Coronary artery (tissue), 2 donors: ENCODE results near the gene TBC1D7.

ENCODE experiments used
- DNase-seq: peaks from one replicate; pipeline ENCODE4 v3.0.0-alpha.2; 2017; ENCODE audit warnings: low spot score
- H3K27ac ChIP-seq, 2 donors: fragments of 200-600 bp; sonication (generic); one replicate each; pipeline ENCODE4 v1.5.1; 2016 to 2019
- H3K4me3 ChIP-seq: fragments of 200-600 bp; sonication (generic); 2 replicates; pipeline ENCODE4 v1.5.1; 2016; ENCODE audit warnings: mild to moderate bottlenecking, moderate library complexity
- TF ChIP-seq, protein P1 (sequence below): fragments of 200-600 bp; sonication (generic); IDR thresholded peaks from one replicate; pipeline ENCODE4 v1.5.1; 2019; ENCODE audit warnings: antibody characterized with exemption

TBC1D7 gene

DNA sequence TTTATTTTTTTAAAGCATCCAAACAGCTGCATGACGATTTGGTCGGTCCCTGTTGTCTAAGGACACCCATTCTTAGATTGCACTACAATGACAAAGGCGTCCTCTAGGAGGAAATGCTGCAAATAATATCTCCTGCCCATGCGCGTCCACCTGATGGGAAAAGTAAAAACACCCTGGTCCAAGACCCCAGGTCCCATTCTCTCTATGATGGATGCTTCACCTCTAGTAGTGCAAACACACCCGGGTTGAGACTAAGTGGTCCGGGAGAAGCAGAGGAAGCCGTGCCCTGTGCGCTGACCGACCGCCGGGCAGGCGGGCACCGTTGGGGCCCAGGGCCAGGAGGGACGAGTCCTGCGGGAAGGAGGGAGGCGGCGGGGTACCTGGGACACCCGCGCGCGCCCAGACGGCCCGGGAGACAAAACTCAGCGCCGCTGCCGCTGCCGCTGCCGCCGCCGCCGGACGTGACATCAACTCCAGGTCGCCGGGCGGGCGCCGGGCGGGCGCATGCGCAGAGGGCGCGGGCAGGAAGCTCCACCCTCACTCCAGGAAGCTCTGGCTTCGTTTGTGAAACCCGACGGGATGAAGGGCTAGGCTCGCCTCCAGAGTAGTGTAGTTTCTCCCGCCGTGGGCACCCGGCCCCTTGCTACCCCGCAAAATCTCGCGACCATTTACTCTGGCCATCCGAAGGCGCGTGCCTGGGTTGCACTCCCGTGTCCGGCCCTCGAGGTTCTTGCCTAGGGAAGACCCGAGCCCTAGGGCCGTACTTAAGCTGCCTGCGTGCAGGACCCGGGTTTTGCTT, at the start of gene TBC1D7:
TBC1D7 (minus strand) TSS at position 462 of the 799 bp plus-strand sequence. CDS start 1,639 bp downstream, outside the sequence.
- Histone ChIP-seq H3K4me3 (peak within 1 kb of the TSS; percentile 79), H3K27ac (peak within 1 kb of the TSS; percentile 84 to 89)
- DNase-seq = peak; percentile 94
- TF ChIP-seq, protein P1, sequence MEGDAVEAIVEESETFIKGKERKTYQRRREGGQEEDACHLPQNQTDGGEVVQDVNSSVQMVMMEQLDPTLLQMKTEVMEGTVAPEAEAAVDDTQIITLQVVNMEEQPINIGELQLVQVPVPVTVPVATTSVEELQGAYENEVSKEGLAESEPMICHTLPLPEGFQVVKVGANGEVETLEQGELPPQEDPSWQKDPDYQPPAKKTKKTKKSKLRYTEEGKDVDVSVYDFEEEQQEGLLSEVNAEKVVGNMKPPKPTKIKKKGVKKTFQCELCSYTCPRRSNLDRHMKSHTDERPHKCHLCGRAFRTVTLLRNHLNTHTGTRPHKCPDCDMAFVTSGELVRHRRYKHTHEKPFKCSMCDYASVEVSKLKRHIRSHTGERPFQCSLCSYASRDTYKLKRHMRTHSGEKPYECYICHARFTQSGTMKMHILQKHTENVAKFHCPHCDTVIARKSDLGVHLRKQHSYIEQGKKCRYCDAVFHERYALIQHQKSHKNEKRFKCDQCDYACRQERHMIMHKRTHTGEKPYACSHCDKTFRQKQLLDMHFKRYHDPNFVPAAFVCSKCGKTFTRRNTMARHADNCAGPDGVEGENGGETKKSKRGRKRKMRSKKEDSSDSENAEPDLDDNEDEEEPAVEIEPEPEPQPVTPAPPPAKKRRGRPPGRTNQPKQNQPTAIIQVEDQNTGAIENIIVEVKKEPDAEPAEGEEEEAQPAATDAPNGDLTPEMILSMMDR = no peak

DNA sequence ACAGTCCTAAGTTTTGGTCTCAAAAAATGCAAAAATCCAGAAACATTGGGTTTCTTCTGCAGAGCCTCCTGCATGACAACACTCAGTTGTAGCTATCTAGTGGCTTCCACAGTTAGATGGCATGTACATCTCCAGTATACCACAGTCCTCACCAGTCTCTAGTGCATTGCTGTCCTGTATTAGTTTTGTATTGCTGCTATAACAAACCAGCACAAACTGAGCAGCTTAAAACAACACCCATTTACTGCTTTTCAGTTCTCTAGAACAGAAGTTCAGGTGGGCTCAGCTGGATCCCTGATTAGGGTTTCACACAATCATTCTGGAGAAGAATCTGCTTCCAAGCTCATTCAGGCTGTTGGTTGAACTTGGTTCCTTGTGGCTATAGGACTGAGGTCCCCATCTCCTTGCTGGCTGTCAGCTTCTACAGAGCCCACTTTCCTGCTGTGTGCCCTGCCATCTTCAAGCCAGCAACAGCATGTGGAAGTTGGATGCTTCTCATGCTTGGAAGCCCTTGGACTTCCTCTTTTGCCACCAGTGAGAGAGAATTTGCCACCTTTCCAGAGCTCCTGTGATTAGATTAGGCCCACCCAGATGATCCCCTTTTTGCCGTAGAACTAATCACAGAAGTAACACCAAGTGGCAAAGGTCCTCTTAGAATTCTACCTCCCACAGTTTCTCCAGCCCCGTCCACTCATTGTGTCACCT, 48.9 kb upstream of the TBC1D7 start:
- Histone ChIP-seq H3K27ac (no peak overlapping the region), H3K4me3 (no peak overlapping the region)
- no peak for DNase-seq
- TF ChIP-seq, protein P1 = no peak

DNA sequence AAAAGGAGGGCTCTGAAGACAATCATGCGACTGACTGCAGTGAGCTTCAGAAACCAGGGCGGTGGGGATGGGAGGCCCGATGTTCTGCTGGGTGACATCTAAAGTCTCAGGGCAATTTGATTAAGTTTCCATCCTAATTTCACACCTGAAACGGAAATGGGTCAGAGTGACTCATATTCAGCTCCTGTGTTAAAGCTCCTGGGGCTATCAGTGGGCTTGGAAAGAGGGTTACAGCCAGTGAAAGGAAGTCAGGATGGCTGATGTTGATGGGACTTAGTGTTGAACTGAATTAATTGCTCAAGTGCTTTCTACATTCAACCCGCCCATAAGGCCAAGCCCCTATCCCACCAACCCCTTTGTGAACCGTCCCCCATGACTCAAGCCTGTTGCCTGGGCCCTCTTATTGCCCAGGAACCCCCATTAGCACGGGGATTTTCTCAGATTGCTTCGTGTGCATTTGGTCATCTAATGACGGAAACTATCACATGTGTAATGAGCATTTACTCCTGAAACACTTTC, 47.1 kb upstream of the TBC1D7 start:
- DNase-seq = no peak
- Histone ChIP-seq H3K27ac (no peak overlapping the region), H3K4me3 (no peak overlapping the region)
- TF ChIP-seq, protein P1 = no peak

DNA sequence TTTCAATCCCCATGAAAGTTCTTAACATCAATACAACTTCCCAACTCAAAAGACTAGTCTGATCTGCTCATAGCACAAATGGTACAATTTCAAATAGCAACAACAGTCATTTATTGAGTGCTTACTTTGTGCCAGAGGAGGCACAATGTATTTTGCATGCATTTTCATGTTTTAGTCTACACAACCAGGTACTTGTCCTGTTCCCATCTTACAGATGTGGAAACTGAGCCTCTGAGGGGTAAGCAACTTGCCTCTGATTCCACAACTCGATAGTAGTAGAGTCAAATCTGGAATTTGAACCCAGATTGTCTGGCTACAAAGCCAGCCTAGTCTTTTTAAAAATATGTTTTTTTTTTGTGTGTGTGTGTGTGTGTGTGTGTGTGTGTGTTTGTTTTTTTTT, 45.6 kb upstream of the TBC1D7 start:
- H3K27ac ChIP-seq = peak overlapping the region; percentile 16 to 35
- TF ChIP-seq, protein P1 = no peak

DNA sequence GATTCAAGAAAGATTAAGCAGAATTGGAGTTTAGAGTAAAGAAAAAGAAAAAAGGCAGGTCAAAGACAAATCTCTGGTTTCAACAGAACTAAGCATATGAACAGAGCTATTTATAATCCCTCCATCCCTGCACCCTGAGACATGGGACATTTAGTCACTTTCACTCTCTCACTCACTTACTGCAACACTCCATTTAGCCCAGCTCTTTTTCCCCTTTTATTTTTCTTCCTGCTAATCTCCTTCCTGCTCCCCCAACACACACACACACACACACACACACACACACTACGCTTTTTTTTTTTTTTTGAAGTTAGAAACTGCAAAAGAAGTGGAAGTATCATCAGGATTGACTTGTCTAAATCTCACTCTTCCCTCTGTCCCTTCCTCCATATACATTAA, 45.1 kb upstream of the TBC1D7 start:
- peak overlapping the region; percentile 32 to 57 for H3K27ac ChIP-seq
- TF ChIP-seq, protein P1 = no peak
- no peak overlapping the region for H3K4me3 ChIP-seq
- no peak for DNase-seq

More for the DNA sequence above, 45.6 kb upstream of the TBC1D7 start:
- DNase-seq = no peak
- H3K4me3 ChIP-seq = no peak overlapping the region

DNA sequence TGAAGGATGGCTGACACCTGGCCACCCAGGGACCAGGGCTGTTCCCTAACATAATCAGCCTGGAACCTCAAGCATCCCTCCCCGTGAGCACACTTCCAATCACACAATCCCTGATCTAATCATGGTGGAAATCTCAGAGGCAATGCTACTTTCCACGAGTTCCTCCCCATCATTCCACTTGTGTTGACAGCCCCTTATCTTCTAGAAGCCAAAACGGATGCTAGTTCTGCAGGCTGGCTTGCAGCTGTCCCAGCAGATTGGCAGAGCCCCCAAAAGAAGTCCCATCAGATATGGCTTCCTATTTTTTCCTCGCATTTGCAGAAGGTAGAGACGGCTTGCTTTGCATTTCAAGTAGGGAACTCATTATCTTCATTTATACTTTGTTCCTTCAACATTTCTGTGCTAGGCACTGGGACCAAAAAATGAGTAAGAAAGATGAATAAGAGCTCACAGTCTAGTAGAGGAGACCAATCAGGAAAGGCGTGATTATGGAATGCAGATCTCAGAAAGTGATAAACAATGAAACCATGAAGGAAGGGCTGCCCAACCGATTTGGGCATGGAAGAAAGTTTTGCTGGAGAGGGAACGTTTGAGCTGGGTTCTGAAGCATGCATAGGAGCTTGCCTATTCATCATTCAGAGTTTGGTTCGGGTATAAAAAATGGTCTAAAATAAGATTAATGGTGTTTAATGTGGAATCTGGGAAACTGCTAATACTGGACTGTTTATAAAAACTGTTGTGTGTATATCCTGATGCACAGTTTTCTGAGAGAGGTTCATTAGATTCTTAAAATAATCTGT, 44.6 kb upstream of the TBC1D7 start:
- DNase-seq = no peak
- Histone ChIP-seq H3K4me3 (no peak overlapping the region), H3K27ac (peak overlapping the region; percentile 32 to 57)
- TF ChIP-seq, protein P1 = no peak
